Activated naive CD8-positive, alpha-beta T cell treated with anti-CD3 and anti-CD28 coated beads, Interleukin-2, amount 50 U/mL, for 24 hours (primary cell): ENCODE measurements around the gene TAF3.

Experiments used
- ATAC-seq: fragments of 150-1000 bp; cut with Tn5 transposase; one replicate; pipeline ENCODE4 v1.10.0; 2021
- DNase-seq: peaks from one replicate; pipeline ENCODE4 v3.0.0; 2021
- H3K27ac Mint-ChIP-seq: one replicate; pipeline ENCODE4 v1.8.0; 2021; ENCODE audit warnings: mild to moderate bottlenecking, mixed read lengths
- H3K27me3 Mint-ChIP-seq: one replicate; pipeline ENCODE4 v1.8.0; 2021; ENCODE audit warnings: mixed read lengths
- H3K36me3 Mint-ChIP-seq: one replicate; pipeline ENCODE4 v1.8.0; 2021; ENCODE audit warnings: low read depth, mixed read lengths
- H3K4me1 Mint-ChIP-seq: one replicate; pipeline ENCODE4 v1.8.0; 2021; ENCODE audit warnings: mixed read lengths
- H3K4me3 Mint-ChIP-seq: one replicate; pipeline ENCODE4 v1.8.0; 2021; ENCODE audit warnings: mild to moderate bottlenecking, moderate library complexity, mixed read lengths
- H3K9me3 Mint-ChIP-seq: one replicate; pipeline ENCODE4 v1.8.0; 2021; ENCODE audit warnings: mixed read lengths

Gene TAF3

GRCh38 chr10:7969623-7970022 lies 151.3 kb downstream of the TAF3 start:
- DNase-seq (no peak), ATAC-seq (no peak)
- Mint-ChIP-seq H3K4me3 (no peak overlapping the region), H3K27ac (no peak overlapping the region), H3K4me1 (no peaks in the 10 kb centered on the region), H3K36me3 (peaks cover 16% of the 10 kb centered on the region), H3K27me3 (no peaks in the 10 kb centered on the region), H3K9me3 (no peaks in the 10 kb centered on the region)

GRCh38 chr10:7971949-7972348 lies 153.6 kb downstream of the TAF3 start:
- Mint-ChIP-seq H3K4me1 (no peaks in the 10 kb centered on the region), H3K27me3 (no peaks in the 10 kb centered on the region), H3K27ac (no peak overlapping the region), H3K9me3 (no peaks in the 10 kb centered on the region), H3K36me3 (peaks cover 16% of the 10 kb centered on the region), H3K4me3 (no peak overlapping the region)
- ATAC-seq = no peak
- no peak for DNase-seq

GRCh38 chr10:7972367-7972766 lies 154.1 kb downstream of the TAF3 start:
- DNase-seq (no peak), ATAC-seq (no peak)
- H3K36me3 Mint-ChIP-seq = peaks cover 20% of the 10 kb centered on the region
- H3K4me3 Mint-ChIP-seq = no peak overlapping the region
- H3K27me3 Mint-ChIP-seq = no peaks in the 10 kb centered on the region
- no peaks in the 10 kb centered on the region for H3K9me3 Mint-ChIP-seq
- H3K27ac Mint-ChIP-seq = no peak overlapping the region
- no peaks in the 10 kb centered on the region for H3K4me1 Mint-ChIP-seq

DNA sequence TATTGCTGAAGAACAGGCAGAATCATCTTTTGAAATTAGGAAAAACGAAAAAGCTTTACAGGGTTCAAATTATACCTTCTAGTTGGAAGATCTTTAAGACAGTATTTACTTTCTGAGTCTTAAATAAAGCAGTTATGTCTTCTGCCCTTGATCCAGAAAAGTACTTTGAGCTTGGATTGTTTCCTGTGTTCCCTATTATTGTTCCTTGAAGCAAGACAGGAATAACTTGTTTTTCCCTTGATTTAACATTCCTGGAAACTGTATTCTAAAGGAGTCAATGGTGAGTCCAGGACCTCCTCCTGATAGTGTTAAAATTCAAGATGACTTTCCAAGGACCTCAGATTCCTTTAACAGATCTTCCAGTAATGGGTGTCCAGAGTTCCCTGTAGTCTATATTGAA lies 161.9 kb downstream of the TAF3 start:
- H3K27ac Mint-ChIP-seq = no peak overlapping the region
- DNase-seq (no peak), ATAC-seq (no peak)
- H3K4me3 Mint-ChIP-seq = no peak overlapping the region
- no peaks in the 10 kb centered on the region for H3K27me3 Mint-ChIP-seq
- peaks cover 45% of the 10 kb centered on the region for H3K36me3 Mint-ChIP-seq
- no peaks in the 10 kb centered on the region for H3K9me3 Mint-ChIP-seq
- no peaks in the 10 kb centered on the region for H3K4me1 Mint-ChIP-seq

DNA sequence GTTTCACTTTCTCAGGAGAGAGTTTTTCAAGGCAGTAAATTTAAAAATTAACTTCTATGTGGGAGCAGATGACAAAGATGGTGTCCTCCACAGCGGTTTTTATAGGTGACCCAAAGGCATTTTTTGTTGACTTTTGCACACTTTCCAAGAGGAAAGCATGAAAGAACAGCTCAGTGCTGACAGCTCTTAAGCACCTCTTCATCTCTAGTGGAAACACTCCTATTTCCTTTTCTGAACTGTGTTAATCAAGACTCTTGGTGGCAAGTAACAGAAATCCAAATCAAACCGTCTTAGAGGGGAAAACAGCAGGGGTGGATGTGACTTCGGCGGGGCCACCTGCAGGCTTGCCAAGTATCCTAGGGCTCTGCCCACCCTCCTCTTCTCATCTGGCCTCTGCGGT lies 164.4 kb downstream of the TAF3 start:
- H3K9me3 Mint-ChIP-seq = no peaks in the 10 kb centered on the region
- no peaks in the 10 kb centered on the region for H3K4me1 Mint-ChIP-seq
- peaks cover 32% of the 10 kb centered on the region for H3K36me3 Mint-ChIP-seq
- ATAC-seq (no peak), DNase-seq (no peak)
- H3K27me3 Mint-ChIP-seq = no peaks in the 10 kb centered on the region
- H3K27ac Mint-ChIP-seq = no peak overlapping the region
- no peak overlapping the region for H3K4me3 Mint-ChIP-seq

DNA sequence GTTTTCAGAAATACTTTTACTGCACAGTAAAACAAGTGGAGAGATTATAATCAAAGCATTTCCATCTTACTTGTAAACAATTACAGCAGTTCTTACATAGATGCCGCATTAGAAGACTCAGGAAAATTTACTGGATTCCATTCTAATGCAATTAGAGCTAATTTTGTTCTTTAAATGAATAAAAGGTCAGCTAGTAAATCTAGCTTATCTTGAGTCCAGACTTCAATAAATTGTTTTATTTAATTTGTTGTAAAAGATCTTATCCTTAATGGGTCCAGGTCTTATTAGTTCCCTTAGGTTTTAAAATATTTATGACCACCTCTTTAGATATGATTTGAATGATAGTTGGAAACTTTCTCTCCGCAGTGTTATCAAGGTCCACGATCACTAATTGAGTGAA lies 166.0 kb downstream of the TAF3 start:
- Mint-ChIP-seq H3K36me3 (peaks cover 21% of the 10 kb centered on the region), H3K4me3 (no peak overlapping the region), H3K9me3 (no peaks in the 10 kb centered on the region), H3K27me3 (no peaks in the 10 kb centered on the region), H3K4me1 (no peaks in the 10 kb centered on the region), H3K27ac (no peak overlapping the region)
- DNase-seq (no peak), ATAC-seq (no peak)

- H3K36me3 Mint-ChIP-seq = peaks cover 19% of the 10 kb centered on the region
- no peak for ATAC-seq
- H3K9me3 Mint-ChIP-seq = no peaks in the 10 kb centered on the region
- no peak overlapping the region for H3K27ac Mint-ChIP-seq
- H3K4me1 Mint-ChIP-seq = no peaks in the 10 kb centered on the region
- H3K4me3 Mint-ChIP-seq = no peak overlapping the region
- no peaks in the 10 kb centered on the region for H3K27me3 Mint-ChIP-seq
- DNase-seq = no peak
Measured at GRCh38 chr10:7984896-7985295, 166.6 kb downstream of the TAF3 start.

- ATAC-seq (no peak), DNase-seq (no peak)
- Mint-ChIP-seq H3K27me3 (no peaks in the 10 kb centered on the region), H3K9me3 (no peaks in the 10 kb centered on the region), H3K27ac (no peak overlapping the region), H3K4me3 (no peak overlapping the region), H3K36me3 (peaks cover 15% of the 10 kb centered on the region), H3K4me1 (no peaks in the 10 kb centered on the region)
Measured at GRCh38 chr10:7986851-7987250, 168.5 kb downstream of the TAF3 start.

DNA sequence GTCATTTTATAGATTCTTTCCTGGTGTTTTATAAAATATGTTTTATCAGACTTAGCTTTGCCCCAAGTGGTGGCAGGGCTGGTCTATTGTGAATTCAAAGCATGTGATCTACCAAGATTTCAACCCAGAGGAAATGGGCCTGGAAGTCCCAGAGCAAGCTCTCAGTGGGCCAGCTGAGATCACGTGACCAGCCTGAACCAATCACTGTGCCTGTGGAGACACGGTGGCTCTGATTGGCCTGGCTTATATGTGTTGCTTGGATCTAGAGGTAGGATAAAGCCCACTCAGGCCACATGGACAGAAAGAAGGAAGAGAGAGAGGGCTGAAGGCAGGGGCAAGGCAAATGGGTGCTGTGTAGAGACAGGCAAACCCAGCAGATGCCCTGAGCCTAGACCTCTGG lies 170.7 kb downstream of the TAF3 start:
- H3K27me3 Mint-ChIP-seq = no peaks in the 10 kb centered on the region
- DNase-seq = no peak
- H3K9me3 Mint-ChIP-seq = no peaks in the 10 kb centered on the region
- peak overlapping the region; percentile 48 for H3K27ac Mint-ChIP-seq
- ATAC-seq = no peak
- H3K4me1 Mint-ChIP-seq = no peaks in the 10 kb centered on the region
- no peak overlapping the region for H3K4me3 Mint-ChIP-seq
- H3K36me3 Mint-ChIP-seq = peaks cover 12% of the 10 kb centered on the region

- H3K27ac Mint-ChIP-seq = no peak overlapping the region
- H3K4me3 Mint-ChIP-seq = no peak overlapping the region
- H3K36me3 Mint-ChIP-seq = peaks cover 32% of the 10 kb centered on the region
Measured at GRCh38 chr10:7998831-7999230, 180.5 kb downstream of the TAF3 start.

DNA sequence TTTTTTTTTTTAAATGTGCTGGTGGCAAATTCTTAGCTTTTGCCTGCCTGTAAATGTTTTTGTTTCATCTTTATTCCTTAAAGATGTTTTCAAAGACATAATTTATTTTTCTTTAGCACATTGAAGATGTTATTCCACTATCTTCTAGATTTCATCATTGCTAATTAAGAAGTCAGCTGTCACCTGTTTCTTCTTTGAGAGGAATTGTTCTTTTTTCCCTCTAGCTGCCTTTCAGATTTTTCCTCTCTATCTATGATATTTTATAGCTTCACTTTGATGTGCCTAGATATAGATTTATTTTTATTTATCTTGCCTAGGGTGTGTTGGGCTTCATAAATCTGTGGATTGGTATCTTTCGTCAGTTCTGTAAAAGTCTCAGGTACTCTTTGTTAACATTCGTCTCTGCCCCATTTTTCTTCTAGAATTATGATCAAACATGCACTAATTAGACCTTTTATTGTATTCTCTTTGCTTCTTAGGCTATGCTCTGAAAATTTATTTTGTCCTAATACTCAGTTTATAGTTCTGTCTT lies 186.2 kb downstream of the TAF3 start:
- Mint-ChIP-seq H3K4me3 (no peak overlapping the region), H3K27me3 (no peaks in the 10 kb centered on the region), H3K27ac (no peak overlapping the region), H3K9me3 (peaks cover 30% of the 10 kb centered on the region), H3K36me3 (peaks cover 51% of the 10 kb centered on the region), H3K4me1 (no peaks in the 10 kb centered on the region)
- ATAC-seq (no peak), DNase-seq (no peak)

More at GRCh38 chr10:7998831-7999230, 180.5 kb downstream of the TAF3 start:
- no peak for DNase-seq
- no peaks in the 10 kb centered on the region for H3K4me1 Mint-ChIP-seq
- no peaks in the 10 kb centered on the region for H3K27me3 Mint-ChIP-seq
- peaks cover 19% of the 10 kb centered on the region for H3K9me3 Mint-ChIP-seq
- ATAC-seq = no peak

DNA sequence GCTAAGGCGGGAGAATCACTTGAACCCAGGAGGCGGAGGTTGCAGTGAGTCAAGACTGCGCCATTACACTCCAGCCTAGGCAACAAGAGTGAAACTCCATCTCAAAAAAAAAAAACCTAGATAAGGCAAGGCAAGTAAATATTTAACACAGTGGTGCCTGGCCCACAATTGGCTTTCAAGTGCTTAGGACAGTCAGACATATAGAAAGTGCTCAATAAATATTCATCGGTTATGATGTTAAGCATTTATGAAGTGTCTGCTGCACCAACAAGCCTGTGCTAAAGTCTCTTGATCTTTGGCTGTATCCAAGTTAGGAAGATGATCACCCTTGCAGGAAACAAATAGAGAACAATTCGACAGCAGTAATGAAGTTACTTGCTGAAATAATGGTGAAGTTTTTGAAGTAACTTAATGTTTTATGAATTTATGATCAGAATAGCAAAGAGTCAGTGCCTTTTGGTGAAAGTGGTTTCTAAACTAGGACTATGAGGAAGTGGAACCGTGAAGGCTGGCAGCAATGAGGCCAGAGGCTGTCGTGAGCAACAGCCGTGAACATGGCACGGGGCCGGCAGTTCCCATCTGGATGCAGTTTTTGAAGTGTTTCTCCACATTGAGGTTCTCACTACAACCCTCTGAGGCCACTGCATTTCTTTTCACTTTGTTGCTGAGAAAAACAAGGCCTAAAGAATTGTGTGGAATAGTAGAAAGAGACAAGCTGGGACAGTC lies 188.1 kb downstream of the TAF3 start:
- H3K4me1 Mint-ChIP-seq = no peaks in the 10 kb centered on the region
- H3K27me3 Mint-ChIP-seq = no peaks in the 10 kb centered on the region
- H3K36me3 Mint-ChIP-seq = peaks cover 42% of the 10 kb centered on the region
- ATAC-seq = no peak
- no peak for DNase-seq
- H3K9me3 Mint-ChIP-seq = peaks cover 27% of the 10 kb centered on the region
- H3K4me3 Mint-ChIP-seq = no peak overlapping the region
- no peak overlapping the region for H3K27ac Mint-ChIP-seq

DNA sequence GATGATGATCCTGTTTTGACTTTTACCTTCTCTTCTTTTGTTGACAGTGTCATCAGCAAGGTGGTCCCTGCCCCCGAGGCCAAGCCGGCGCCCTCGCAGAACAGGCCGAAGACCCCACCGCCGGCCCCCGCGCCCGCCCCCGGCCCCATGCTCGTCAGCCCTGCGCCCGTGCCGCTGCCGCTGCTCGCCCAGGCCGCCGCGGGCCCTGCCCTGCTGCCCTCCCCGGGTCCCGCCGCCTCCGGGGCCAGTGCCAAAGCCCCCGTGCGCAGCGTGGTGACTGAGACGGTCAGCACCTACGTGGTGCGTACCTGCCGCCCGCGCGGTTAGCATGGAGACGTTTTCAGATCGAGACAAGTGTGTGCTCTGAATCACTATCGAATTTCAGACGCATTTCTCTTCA lies 190.7 kb downstream of the TAF3 start:
- ATAC-seq (no peak), DNase-seq (no peak)
- Mint-ChIP-seq H3K4me1 (no peaks in the 10 kb centered on the region), H3K4me3 (no peak overlapping the region), H3K9me3 (peaks cover 10% of the 10 kb centered on the region), H3K36me3 (peaks cover 34% of the 10 kb centered on the region), H3K27me3 (no peaks in the 10 kb centered on the region), H3K27ac (no peak overlapping the region)

- Mint-ChIP-seq H3K27me3 (no peaks in the 10 kb centered on the region), H3K4me3 (no peak overlapping the region), H3K9me3 (no peaks in the 10 kb centered on the region), H3K27ac (no peak overlapping the region), H3K4me1 (no peaks in the 10 kb centered on the region), H3K36me3 (peaks cover 21% of the 10 kb centered on the region)
- ATAC-seq (no peak), DNase-seq (no peak)
Measured at GRCh38 chr10:8013006-8013405, 194.7 kb downstream of the TAF3 start.

DNA sequence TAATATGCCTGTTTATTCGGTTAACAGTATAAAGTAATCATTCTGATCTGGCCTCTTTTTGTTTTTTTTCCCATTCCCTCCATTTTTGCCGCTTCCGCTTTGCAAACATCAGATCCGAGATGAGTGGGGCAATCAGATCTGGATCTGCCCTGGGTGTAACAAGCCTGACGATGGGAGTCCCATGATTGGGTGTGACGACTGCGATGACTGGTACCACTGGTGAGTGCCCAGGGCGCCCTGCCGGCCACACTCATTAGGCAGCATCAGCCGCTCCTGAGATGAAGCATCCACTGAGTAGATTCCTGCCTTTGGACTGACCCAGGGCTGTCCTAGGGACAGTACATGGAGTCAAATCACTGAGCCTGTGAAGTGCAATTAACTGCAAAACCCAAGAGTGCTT lies 195.3 kb downstream of the TAF3 start:
- DNase-seq = no peak
- no peak for ATAC-seq
- Mint-ChIP-seq H3K4me3 (no peak overlapping the region), H3K27me3 (no peaks in the 10 kb centered on the region), H3K4me1 (no peaks in the 10 kb centered on the region), H3K9me3 (no peaks in the 10 kb centered on the region), H3K36me3 (peaks cover 20% of the 10 kb centered on the region), H3K27ac (no peak overlapping the region)

GRCh38 chr10:8014649-8015048 lies 196.3 kb downstream of the TAF3 start:
- Mint-ChIP-seq H3K4me3 (no peak overlapping the region), H3K4me1 (no peaks in the 10 kb centered on the region), H3K27ac (no peak overlapping the region), H3K36me3 (peaks cover 15% of the 10 kb centered on the region), H3K27me3 (no peaks in the 10 kb centered on the region), H3K9me3 (no peaks in the 10 kb centered on the region)
- DNase-seq (no peak), ATAC-seq (no peak)
